DOHH2 (cell line): Measurements from ENCODE around the gene AXIN1.

Experiments used
- H3F3A ChIP-seq: fragments of 200-600 bp; sonication (generic), shearing (Covaris generic); 2 replicates; pipeline ENCODE4 v1.6.0; 2016; ENCODE audit warnings: antibody characterized with exemption, mild to moderate bottlenecking; ENCODE audit not compliant: control insufficient read depth, insufficient read depth
- H3K27ac ChIP-seq: fragments of 200-600 bp; sonication (generic); 2 replicates; pipeline ENCODE4 v1.5.1; 2014; ENCODE audit warnings: low read depth, mild to moderate bottlenecking, low read length, moderate library complexity
- H3K27me3 ChIP-seq: fragments of 200-600 bp; sonication (generic); 2 replicates; pipeline ENCODE4 v1.6.1; 2014; ENCODE audit warnings: mild to moderate bottlenecking, low read length, mixed read lengths; ENCODE audit not compliant: control insufficient read depth
- H3K36me3 ChIP-seq: fragments of 200-600 bp; sonication (generic); 2 replicates; pipeline ENCODE4 v1.6.1; 2014; ENCODE audit warnings: mild to moderate bottlenecking, low read length, moderate library complexity, mixed read lengths; ENCODE audit not compliant: control insufficient read depth
- H3K4me1 ChIP-seq: fragments of 200-600 bp; sonication (generic); 2 replicates; pipeline ENCODE4 v1.6.1; 2014; ENCODE audit warnings: mild to moderate bottlenecking, low read length, mixed read lengths; ENCODE audit not compliant: control insufficient read depth
- H3K4me2 ChIP-seq: fragments of 200-600 bp; sonication (generic); 2 replicates; pipeline ENCODE4 v1.6.0; 2014; ENCODE audit warnings: mild to moderate bottlenecking, low read length, moderate library complexity
- H3K4me3 ChIP-seq: fragments of 200-600 bp; sonication (generic); 2 replicates; pipeline ENCODE4 v1.5.1; 2014; ENCODE audit warnings: mild to moderate bottlenecking, low read length, mixed read lengths
- H3K79me2 ChIP-seq: fragments of 200-600 bp; sonication (generic); 2 replicates; pipeline ENCODE4 v1.6.1; 2014; ENCODE audit warnings: mild to moderate bottlenecking, low read length, mixed read lengths; ENCODE audit not compliant: control insufficient read depth
- H3K9me2 ChIP-seq: fragments of 200-600 bp; sonication (generic); replicated peaks from 2 replicates; pipeline ENCODE4 v1.6.1; 2014; ENCODE audit warnings: mild to moderate bottlenecking, low read length, mixed read lengths; ENCODE audit not compliant: control insufficient read depth
- H3K9me3 ChIP-seq: fragments of 200-600 bp; sonication (generic); 2 replicates; pipeline ENCODE4 v1.6.1; 2014; ENCODE audit warnings: antibody characterized with exemption, low read length, mixed read lengths; ENCODE audit not compliant: control insufficient read depth, insufficient read depth
- H4K20me1 ChIP-seq: fragments of 200-600 bp; sonication (generic); 2 replicates; pipeline ENCODE4 v1.6.0; 2014; ENCODE audit warnings: low read depth, mild to moderate bottlenecking, antibody characterized with exemption, low read length, moderate library complexity; ENCODE audit not compliant: control insufficient read depth, insufficient read depth
- CTCF ChIP-seq: fragments of 200-600 bp; sonication (generic); IDR thresholded peaks from one replicate; pipeline ENCODE4 v1.5.1; 2014; ENCODE audit warnings: antibody characterized with exemption, mild to moderate bottlenecking, low read depth, low read length; ENCODE audit not compliant: poor library complexity, severe bottlenecking
- EZH2phosphoT487 ChIP-seq: fragments of 200-600 bp; sonication (generic); IDR thresholded peaks from 2 replicates; pipeline ENCODE4 v1.6.1; 2017; ENCODE audit warnings: borderline replicate concordance, mild to moderate bottlenecking, antibody characterized with exemption, low read length, moderate library complexity, mixed read lengths

Gene AXIN1

GRCh38 chr16:303760-304505, 48.6 kb downstream of the AXIN1 start:
- Histone ChIP-seq H4K20me1 (no peaks in the 10 kb centered on the region), H3F3A (no peaks in the 10 kb centered on the region), H3K4me1 (no peaks in the 10 kb centered on the region), H3K4me2 (no peak overlapping the region), H3K27ac (no peak overlapping the region), H3K27me3 (no peaks in the 10 kb centered on the region), H3K4me3 (no peak overlapping the region), H3K9me3 (no peaks in the 10 kb centered on the region), H3K79me2 (no peaks in the 10 kb centered on the region), H3K9me2 (no peaks in the 10 kb centered on the region), H3K36me3 (peaks cover 10% of the 10 kb centered on the region; the same call in 1 of the 2 replicates)
- no peak for TF ChIP-seq EZH2phosphoT487

- Histone ChIP-seq H3K4me1 (no peaks in the 10 kb centered on the region), H3K27ac (no peak overlapping the region), H3K36me3 (peaks cover 4% of the 10 kb centered on the region; the same call in 1 of the 2 replicates), H3F3A (no peaks in the 10 kb centered on the region), H3K9me3 (no peaks in the 10 kb centered on the region), H3K79me2 (no peaks in the 10 kb centered on the region), H3K4me2 (no peak overlapping the region), H3K4me3 (no peak overlapping the region), H3K9me2 (no peaks in the 10 kb centered on the region), H3K27me3 (no peaks in the 10 kb centered on the region), H4K20me1 (no peaks in the 10 kb centered on the region)
- no peak for TF ChIP-seq EZH2phosphoT487
- no peak for TF ChIP-seq CTCF
Measured at GRCh38 chr16:301950-302349, 50.6 kb downstream of the AXIN1 start.

DNA sequence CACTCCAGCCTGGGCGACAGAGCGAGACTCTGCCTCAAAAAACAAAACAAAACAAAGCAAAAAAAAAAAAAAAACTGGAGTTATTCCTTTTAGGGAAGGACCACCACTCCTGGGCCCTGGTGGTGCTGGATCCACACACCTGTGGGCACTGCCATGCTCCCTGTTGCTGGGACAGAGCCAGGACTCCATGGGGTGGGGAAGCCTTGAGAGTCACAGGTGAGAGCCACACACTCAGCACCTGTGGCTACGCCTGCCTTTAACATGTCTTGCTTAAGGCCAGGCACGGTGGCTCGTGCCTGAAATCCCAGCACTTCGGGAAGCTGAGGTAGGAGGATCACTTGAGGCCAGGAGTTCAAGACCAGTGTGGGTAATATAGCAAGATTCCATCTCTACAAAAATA, 51.3 kb downstream of the AXIN1 start:
- Histone ChIP-seq H3K9me3 (no peaks in the 10 kb centered on the region), H3F3A (no peaks in the 10 kb centered on the region), H3K79me2 (no peaks in the 10 kb centered on the region), H3K4me3 (no peak overlapping the region), H3K27ac (no peak overlapping the region), H4K20me1 (no peaks in the 10 kb centered on the region), H3K4me2 (no peak overlapping the region), H3K4me1 (no peaks in the 10 kb centered on the region), H3K27me3 (no peaks in the 10 kb centered on the region), H3K36me3 (peaks cover 4% of the 10 kb centered on the region; the same call in 1 of the 2 replicates), H3K9me2 (no peaks in the 10 kb centered on the region)
- TF ChIP-seq CTCF (no peak), EZH2phosphoT487 (no peak)

GRCh38 chr16:297832-298231, 54.7 kb downstream of the AXIN1 start:
- no peaks in the 10 kb centered on the region for H4K20me1 ChIP-seq
- no peaks in the 10 kb centered on the region for H3K79me2 ChIP-seq
- no peak overlapping the region for H3K27ac ChIP-seq
- no peaks in the 10 kb centered on the region for H3K27me3 ChIP-seq
- H3K36me3 ChIP-seq = peaks cover 6% of the 10 kb centered on the region; the same call in 1 of the 2 replicates
- H3K4me2 ChIP-seq = no peak overlapping the region
- H3K4me1 ChIP-seq = no peaks in the 10 kb centered on the region
- no peaks in the 10 kb centered on the region for H3K9me3 ChIP-seq
- no peak for TF ChIP-seq EZH2phosphoT487
- H3K4me3 ChIP-seq = no peak overlapping the region
- H3F3A ChIP-seq = no peaks in the 10 kb centered on the region
- H3K9me2 ChIP-seq = no peaks in the 10 kb centered on the region
